Measurements from ENCODE around the gene GLYATL1B. TPM values are rescaled to one million over a fixed set of nuclear protein-coding genes. Genes with fewer than 3 reads are reported as not detected.
"Not testable (repeated sequence)": the region's sequence is repeated elsewhere in the genome, so short reads cannot be mapped to it uniquely, and the experiment has no call there.

Gene GLYATL1B
- total RNA-seq, 1 donor from 2014 or later = not detected

DNA sequence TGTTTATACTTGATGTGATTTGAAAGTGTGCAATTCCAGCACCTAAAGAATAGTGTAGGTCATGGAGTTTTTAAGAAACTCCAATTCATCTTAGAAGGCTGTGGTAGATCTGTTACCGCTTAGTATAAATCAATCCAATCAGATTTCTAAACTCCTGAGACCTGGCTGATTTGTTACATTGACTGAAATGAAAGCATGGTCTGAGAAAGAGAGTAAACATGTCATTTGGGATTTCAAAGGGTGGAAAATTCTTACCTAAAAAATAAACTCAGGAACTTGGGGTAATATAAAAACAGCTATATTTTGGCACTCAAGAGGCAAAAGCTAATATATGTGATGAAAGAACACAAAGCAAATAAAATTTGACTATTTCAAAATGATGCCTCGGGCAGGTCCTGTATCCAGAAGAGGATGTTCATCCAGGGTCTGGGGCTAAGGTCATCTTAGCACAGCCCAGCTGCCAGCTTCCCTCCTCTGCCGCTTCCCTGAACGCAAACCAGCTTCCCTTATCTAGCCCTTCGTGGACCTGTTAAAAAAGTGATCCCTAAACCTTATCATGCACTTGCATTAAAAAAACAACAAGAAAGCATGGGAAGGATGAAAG lies 10.0 kb downstream of the GLYATL1B start:
- DNase-seq (ENCODE audit: low read depth, low spot score) = not testable (repeated sequence)

- DNase-seq (ENCODE audit: low read depth, low spot score) = peak; percentile 20
Measured at GRCh38 chr11:59097113-59097708, 11.1 kb downstream of the GLYATL1B start.

- not testable (repeated sequence) for DNase-seq (ENCODE audit: low read depth, low spot score)
Measured at GRCh38 chr11:59097938-59098337, 11.8 kb downstream of the GLYATL1B start.

DNA sequence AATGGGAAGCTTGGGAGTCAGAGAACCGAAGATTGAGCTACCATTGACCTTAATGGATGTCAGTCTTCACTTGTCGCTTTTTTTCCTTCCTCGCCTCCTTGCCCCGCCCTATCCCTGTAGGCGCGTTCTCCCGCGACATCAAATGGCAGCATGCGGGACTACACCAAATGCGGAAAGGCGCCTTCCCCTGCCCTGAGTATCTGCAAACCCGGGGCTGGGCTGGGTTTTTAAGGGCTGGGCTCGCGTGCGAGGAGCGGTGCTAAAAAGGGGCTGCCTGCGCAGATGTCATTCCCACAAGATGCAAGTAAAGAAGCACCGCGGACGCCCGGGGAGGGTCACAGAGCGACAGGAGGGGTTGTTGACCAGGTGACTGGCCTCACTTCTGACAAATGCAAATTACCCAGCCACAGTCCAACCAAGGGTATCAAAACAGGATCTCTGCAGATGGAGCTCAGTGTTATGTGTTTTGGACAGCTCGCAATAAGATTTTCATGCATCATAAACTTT lies 16.2 kb downstream of the GLYATL1B start:
- no peak for DNase-seq (ENCODE audit: low read depth, low spot score)

- peak; percentile 66 for DNase-seq (ENCODE audit: low read depth, low spot score)
Measured at GRCh38 chr11:59106363-59107336, 20.5 kb downstream of the GLYATL1B start, which contains the start of gene FAM111B. TSS of gene FAM111B (plus strand) at chr11:59107237. CDS start at chr11:59109626, 2,389 bp downstream.

GRCh38 chr11:59107721-59108120 lies 21.6 kb downstream of the GLYATL1B start:
- not testable (repeated sequence) for DNase-seq (ENCODE audit: low read depth, low spot score)

DNA sequence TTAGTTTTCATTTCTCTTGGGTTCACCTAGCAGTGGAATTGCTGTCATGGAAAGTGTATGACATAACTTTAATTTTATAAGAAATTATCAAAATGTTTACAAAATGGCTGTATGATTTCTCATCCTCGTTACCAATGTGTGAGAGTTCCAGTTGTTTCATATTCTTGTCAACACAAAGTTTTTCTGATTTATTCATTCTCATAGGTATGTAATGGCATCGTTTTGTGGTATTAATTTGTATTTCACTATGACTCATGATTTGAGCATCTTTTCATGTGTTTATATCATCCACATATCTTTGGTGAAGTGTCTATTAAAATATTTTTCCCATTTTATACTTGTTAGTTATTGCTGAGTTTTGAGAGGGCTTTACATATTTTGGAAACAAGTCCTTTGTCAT lies 26.4 kb downstream of the GLYATL1B start:
- no peak for DNase-seq (ENCODE audit: low read depth, low spot score)

DNA sequence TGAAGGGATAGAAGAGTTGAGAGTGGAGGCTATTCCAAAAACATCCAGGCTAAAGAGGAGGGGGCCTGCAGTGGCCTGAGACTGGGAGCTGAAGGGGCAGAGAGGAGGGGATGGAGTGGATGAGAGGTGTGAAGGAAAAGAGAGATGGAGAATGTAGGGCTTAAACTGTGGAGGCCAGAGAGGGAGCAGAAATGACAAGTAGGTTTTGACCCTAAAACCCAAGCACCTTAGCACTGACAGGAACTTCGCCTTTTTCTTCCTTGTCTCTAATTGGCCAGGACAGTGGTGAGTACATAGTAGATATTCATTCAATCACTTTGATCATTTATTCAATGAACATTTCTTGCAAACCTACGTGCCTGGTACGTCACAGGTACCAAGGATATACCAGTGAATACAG lies 28.2 kb downstream of the GLYATL1B start:
- DNase-seq (ENCODE audit: low read depth, low spot score) = no peak

- DNase-seq (ENCODE audit: low read depth, low spot score) = no peak
Measured at GRCh38 chr11:59115553-59115952, 29.4 kb downstream of the GLYATL1B start.

DNA sequence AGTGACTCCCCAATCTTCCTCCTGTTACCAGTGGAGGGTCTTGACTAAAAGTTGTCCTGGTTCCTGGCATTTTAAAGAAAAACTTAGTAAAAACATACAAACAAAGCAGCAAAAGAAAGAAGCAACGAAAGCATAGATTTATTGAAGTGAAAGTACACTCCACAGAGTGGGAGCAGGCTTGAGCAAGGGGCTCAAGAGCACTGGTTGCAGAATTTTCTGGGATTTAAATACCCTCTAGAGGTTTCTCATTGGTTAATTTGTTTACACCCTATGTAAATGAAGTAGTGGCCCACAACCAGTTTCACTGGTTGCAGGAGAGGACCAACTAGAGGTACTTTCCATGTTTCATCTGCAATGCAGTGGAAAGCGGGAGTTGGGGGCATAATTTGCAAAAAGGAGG lies 31.7 kb downstream of the GLYATL1B start:
- no peak for DNase-seq (ENCODE audit: low read depth, low spot score)

DNA sequence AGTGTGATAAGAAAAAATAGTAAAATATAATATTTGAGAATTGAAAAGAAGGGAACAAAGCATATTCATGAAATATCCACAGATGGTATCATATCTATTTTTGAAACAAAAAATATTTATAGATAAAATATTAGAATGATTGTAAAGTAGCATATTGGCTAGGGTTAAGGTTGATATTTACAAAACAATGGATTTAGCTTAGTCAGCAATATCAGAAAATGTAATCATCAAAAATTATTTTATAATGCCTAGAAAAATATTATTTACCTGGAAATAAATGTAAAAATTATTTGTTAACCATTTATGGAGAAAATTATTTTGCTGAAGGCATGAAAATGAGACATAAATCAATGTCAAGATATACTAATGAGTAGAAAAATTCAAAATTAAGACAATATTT lies 33.7 kb downstream of the GLYATL1B start:
- no peak for DNase-seq (ENCODE audit: low read depth, low spot score)

- peak; percentile 26 for DNase-seq (ENCODE audit: low read depth, low spot score)
Measured at GRCh38 chr11:59135648-59136461, 49.7 kb downstream of the GLYATL1B start.

DNA sequence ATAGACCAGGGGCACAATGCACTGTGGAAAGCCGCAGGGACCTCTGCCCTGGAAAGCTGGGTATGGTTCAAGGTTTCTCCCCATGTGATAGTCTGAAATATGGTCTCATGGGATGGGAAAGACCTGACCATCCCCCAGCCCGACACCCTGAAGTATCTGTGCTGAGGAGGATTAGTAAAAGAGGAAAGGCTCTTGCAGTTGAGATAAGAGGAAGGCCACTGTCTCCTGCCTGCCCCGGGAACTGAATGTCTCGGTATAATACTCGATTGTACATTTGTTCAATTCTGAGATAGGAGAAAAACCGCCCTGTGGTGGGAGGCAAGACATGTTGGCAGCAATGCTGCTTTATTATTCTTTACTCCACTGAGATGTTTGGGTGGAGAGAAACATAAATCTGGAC lies 50.4 kb downstream of the GLYATL1B start:
- DNase-seq (ENCODE audit: low read depth, low spot score) = not testable (repeated sequence)

DNA sequence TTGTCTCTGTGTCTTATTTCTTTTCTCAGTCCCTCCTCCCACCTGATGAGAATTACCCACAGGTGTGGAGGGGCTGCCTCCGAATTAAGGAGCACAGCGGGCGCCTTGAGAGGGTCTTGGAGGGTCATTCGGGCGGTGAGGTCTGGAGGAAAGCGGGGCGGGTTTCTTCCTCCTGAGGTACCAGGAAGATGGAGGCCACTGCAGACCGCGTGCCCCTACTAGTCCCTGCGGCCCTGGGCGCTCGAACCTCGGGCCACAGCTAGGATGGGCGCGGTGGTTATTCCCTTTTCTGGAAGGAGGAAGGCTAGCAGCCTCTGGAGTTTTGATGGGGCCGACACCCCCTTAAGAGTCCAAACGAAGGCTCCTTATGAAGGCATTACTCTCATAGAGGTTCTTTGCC lies 51.1 kb downstream of the GLYATL1B start:
- DNase-seq (ENCODE audit: low read depth, low spot score) = no peak

DNA sequence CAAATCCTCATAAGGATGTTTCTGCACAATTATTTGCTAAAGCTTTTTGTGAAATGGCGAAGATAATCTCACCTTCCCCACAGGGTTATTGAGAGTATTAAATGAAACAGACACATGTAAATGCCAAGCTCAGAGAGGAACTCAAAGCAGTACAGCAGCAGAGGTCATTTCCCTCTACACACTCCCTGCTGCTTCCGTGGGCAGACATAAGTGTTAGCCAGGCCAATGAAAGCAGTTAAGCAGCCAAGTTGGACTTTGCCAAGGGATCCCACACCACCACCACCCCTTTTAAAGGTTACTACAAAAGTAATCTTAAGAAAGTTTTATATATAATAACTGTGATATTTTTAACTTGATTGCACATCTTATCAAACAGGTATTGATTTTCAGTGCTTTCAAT lies 52.5 kb downstream of the GLYATL1B start:
- peak; percentile 19 for DNase-seq (ENCODE audit: low read depth, low spot score)

DNA sequence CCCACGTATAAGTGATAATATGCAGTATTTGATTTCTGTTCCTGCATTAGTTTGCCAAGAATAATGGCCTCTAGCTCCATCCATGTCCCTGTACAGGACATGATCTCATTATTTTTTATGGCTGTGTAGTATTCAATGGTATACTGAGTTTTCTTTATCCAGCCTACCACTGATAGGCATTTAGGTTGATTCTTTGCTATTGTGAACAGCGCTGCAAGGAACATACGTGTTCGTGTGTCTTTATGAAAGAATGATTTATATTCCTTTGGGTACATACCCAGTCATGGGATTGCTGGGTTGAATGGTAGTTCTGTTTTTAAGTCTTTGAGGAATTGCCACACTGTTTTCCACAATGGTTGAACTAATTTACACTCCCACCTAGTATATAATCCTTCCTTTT lies 55.1 kb downstream of the GLYATL1B start:
- no peak for DNase-seq (ENCODE audit: low read depth, low spot score)

DNA sequence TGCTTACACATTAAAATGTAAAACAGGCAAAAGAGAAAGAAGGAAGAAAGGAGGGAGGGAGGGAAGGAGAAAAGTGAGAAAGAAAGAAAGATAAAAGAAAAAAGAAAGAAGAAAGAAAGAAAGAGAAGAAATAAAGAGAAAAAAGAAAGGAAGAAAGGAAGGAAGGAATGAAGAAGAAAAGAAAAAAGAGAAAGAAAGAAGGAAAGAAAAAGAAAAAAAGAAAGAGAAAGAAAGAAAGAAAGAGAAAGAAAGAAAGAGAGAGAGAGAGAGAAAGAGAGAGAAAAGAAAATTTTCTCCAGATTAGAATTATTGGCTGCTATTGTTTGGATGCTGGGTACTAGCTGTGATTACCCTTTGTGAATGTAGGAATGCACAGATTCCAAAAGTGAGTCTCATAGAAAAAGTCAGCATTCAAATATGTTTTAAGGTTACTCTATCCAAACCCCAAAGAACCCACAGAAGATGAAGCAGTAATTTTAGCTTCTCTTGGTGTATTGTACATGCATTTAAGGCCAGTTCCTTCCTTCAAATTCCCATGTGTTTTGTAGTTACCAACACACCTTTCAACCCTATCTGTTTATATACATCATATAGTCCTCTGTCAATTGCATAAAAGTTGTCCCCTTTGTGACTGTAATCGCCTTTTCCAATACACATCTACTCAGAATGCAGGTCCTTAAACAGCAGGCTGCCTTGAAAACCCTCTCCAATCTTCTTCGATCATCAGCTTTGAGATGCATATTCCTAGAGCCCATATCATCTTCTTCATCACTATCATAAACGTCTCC lies 55.8 kb downstream of the GLYATL1B start:
- no peak for DNase-seq (ENCODE audit: low read depth, low spot score)

GRCh38 chr11:59142530-59143507 lies 56.7 kb downstream of the GLYATL1B start, which contains the start of gene FAM111A:
TSS of gene FAM111A (plus strand) at chr11:59142856. CDS start at chr11:59148873, 6,017 bp downstream.
- DNase-seq (ENCODE audit: low read depth, low spot score) = peak; percentile 62

- no peak for DNase-seq (ENCODE audit: low read depth, low spot score)
Measured at GRCh38 chr11:59144096-59144495, 58.0 kb downstream of the GLYATL1B start.

Measured in pulmonary artery endothelial cell (primary cell).